Neural progenitor cell (in vitro differentiated cells): ENCODE results near the gene SMAD7. TPM values are rescaled to one million over a fixed set of nuclear protein-coding genes. Genes with fewer than 3 reads are reported as not detected.

Source experiments
- DNase-seq: peaks from one replicate; pipeline ENCODE4 v3.0.0-alpha.2; 2016; ENCODE audit warnings: low spot score
- H2AFZ ChIP-seq: fragments of 200-600 bp; sonication (generic); replicated peaks from 2 replicates; pipeline ENCODE4 v1.6.1; 2016; ENCODE audit warnings: antibody characterized with exemption
- H3F3A ChIP-seq: fragments of 200-600 bp; sonication (generic); 2 replicates; pipeline ENCODE4 v1.6.1; 2016; ENCODE audit warnings: antibody characterized with exemption, low read depth
- H3K27ac ChIP-seq: fragments of 200-600 bp; sonication (generic); 2 replicates; pipeline ENCODE4 v1.5.1; 2016; ENCODE audit warnings: mild to moderate bottlenecking
- H3K27me3 ChIP-seq: fragments of 200-600 bp; sonication (generic); 2 replicates; pipeline ENCODE4 v1.6.1; 2016; ENCODE audit warnings: mild to moderate bottlenecking, moderate library complexity
- H3K36me3 ChIP-seq: fragments of 200-600 bp; sonication (generic); 2 replicates; pipeline ENCODE4 v1.5.1; 2016
- H3K4me1 ChIP-seq: fragments of 200-600 bp; sonication (generic); 2 replicates; pipeline ENCODE4 v1.6.1; 2016; ENCODE audit warnings: mixed run types
- H3K4me2 ChIP-seq: fragments of 200-600 bp; sonication (generic); 2 replicates; pipeline ENCODE4 v1.6.1; 2016
- H3K4me3 ChIP-seq: fragments of 200-600 bp; sonication (generic); 2 replicates; pipeline ENCODE4 v1.5.1; 2016
- H3K79me2 ChIP-seq: fragments of 200-600 bp; sonication (generic); 2 replicates; pipeline ENCODE4 v1.6.1; 2016; ENCODE audit warnings: low read depth
- H3K9ac ChIP-seq: fragments of 200-600 bp; sonication (generic); 2 replicates; pipeline ENCODE4 v1.6.1; 2016
- H3K9me3 ChIP-seq: fragments of 200-600 bp; sonication (generic); 2 replicates; pipeline ENCODE4 v1.5.1; 2016; ENCODE audit warnings: low read depth
- H4K20me1 ChIP-seq: fragments of 200-600 bp; sonication (generic); 2 replicates; pipeline ENCODE4 v1.6.1; 2016; ENCODE audit warnings: low read depth
- H3K27ac Mint-ChIP-seq: 3 replicates; pipeline ENCODE4 v1.8.0; 2021; ENCODE audit warnings: mixed read lengths
- H3K27me3 Mint-ChIP-seq: 2 replicates; pipeline ENCODE4 v1.8.0; 2022; ENCODE audit warnings: low read depth, mild to moderate bottlenecking, inconsistent platforms, moderate library complexity, mixed read lengths; ENCODE audit not compliant: insufficient read depth
- H3K36me3 Mint-ChIP-seq: 3 replicates; pipeline ENCODE4 v1.8.0; 2021; ENCODE audit warnings: mixed read lengths
- H3K4me1 Mint-ChIP-seq: 3 replicates; pipeline ENCODE4 v1.8.0; 2021; ENCODE audit warnings: mixed read lengths
- H3K4me3 Mint-ChIP-seq: 3 replicates; pipeline ENCODE4 v1.8.0; 2021; ENCODE audit warnings: mild to moderate bottlenecking, moderate library complexity, mixed read lengths
- H3K9me3 Mint-ChIP-seq: 3 replicates; pipeline ENCODE4 v1.8.0; 2020; ENCODE audit warnings: mixed read lengths
- CTCF ChIP-seq: fragments of 200-600 bp; sonication (generic); IDR thresholded peaks from 2 replicates; pipeline ENCODE4 v1.5.1; 2017; ENCODE audit warnings: antibody characterized with exemption, mild to moderate bottlenecking
- EZH2 ChIP-seq: fragments of 200-600 bp; sonication (generic); IDR thresholded peaks from 2 replicates; pipeline ENCODE4 v1.6.1; 2017; ENCODE audit warnings: antibody characterized with exemption, mild to moderate bottlenecking, moderate library complexity
- EZH2phosphoT487 ChIP-seq: fragments of 200-600 bp; sonication (generic); IDR thresholded peaks from 2 replicates; pipeline ENCODE4 v1.6.1; 2017; ENCODE audit warnings: antibody characterized with exemption
- total RNA-seq: library from RNA; depleted of rRNA; stranded (reverse); fragments of >200 nt; gene quantifications from 2 replicates; pipeline ENCODE4 v1.2.3, GENCODE V29; 2015; ENCODE audit warnings: low replicate concordance

The SMAD7 gene
- total RNA-seq, 1 donor from 2014 or later = 1.1 TPM

GRCh38 chr18:48927286-48928080 lies 23.3 kb downstream of the SMAD7 start:
- no peak overlapping the region for H3K4me2 ChIP-seq
- no peaks in the 10 kb centered on the region for H3K36me3 ChIP-seq
- peaks cover 82% of the 10 kb centered on the region for H3K4me1 Mint-ChIP-seq
- H3K4me1 ChIP-seq = peaks cover 43% of the 10 kb centered on the region
- H3K27ac Mint-ChIP-seq = peak overlapping the region; percentile 57
- peaks cover 2% of the 10 kb centered on the region for H3K27me3 Mint-ChIP-seq
- no peaks in the 10 kb centered on the region for H3K9me3 Mint-ChIP-seq
- H3K4me3 Mint-ChIP-seq = peak overlapping the region; percentile 19
- H3F3A ChIP-seq = no peaks in the 10 kb centered on the region
- H3K4me3 ChIP-seq = no peak overlapping the region
- H2AFZ ChIP-seq = no peak overlapping the region
- H3K9me3 ChIP-seq = no peaks in the 10 kb centered on the region
- no peaks in the 10 kb centered on the region for H3K79me2 ChIP-seq
- H3K27ac ChIP-seq = no peak overlapping the region
- TF ChIP-seq CTCF (no peak), EZH2 (no peak), EZH2phosphoT487 (no peak)
- H3K9ac ChIP-seq = no peak overlapping the region
- H3K27me3 ChIP-seq = no peaks in the 10 kb centered on the region
- H4K20me1 ChIP-seq = no peaks in the 10 kb centered on the region
- DNase-seq = no peak
- peaks cover 10% of the 10 kb centered on the region for H3K36me3 Mint-ChIP-seq

- Histone ChIP-seq H3K4me3 (no peak overlapping the region), H3K9ac (no peak overlapping the region), H3K79me2 (no peaks in the 10 kb centered on the region), H3K9me3 (no peaks in the 10 kb centered on the region), H2AFZ (no peak overlapping the region), H3K27me3 (no peaks in the 10 kb centered on the region), H3K27ac (no peak overlapping the region), H3K36me3 (no peaks in the 10 kb centered on the region), H3K4me2 (no peak overlapping the region), H4K20me1 (no peaks in the 10 kb centered on the region), H3K4me1 (peaks cover 45% of the 10 kb centered on the region), H3F3A (no peaks in the 10 kb centered on the region)
- Mint-ChIP-seq H3K27me3 (peaks cover 2% of the 10 kb centered on the region), H3K27ac (no peak overlapping the region), H3K4me3 (no peak overlapping the region), H3K36me3 (peaks cover 14% of the 10 kb centered on the region), H3K4me1 (peaks cover 77% of the 10 kb centered on the region), H3K9me3 (no peaks in the 10 kb centered on the region)
- no peak for TF ChIP-seq CTCF
- TF ChIP-seq EZH2phosphoT487 = no peak
- no peak for TF ChIP-seq EZH2
- DNase-seq = no peak
These were observed 24.3 kb downstream of the SMAD7 start for GRCh38 chr18:48926420-48926857.

- TF ChIP-seq EZH2 (no peak), EZH2phosphoT487 (no peak), CTCF (no peak)
- Histone ChIP-seq H3K4me1 (peaks cover 42% of the 10 kb centered on the region), H3K9me3 (no peaks in the 10 kb centered on the region), H3K27me3 (no peaks in the 10 kb centered on the region), H3K4me3 (no peak overlapping the region), H3K36me3 (no peaks in the 10 kb centered on the region), H3K27ac (no peak overlapping the region), H4K20me1 (no peaks in the 10 kb centered on the region), H3K9ac (no peak overlapping the region), H3F3A (no peaks in the 10 kb centered on the region), H3K79me2 (no peaks in the 10 kb centered on the region), H3K4me2 (no peak overlapping the region), H2AFZ (no peak overlapping the region)
- no peak for DNase-seq
- Mint-ChIP-seq H3K27me3 (peaks cover 2% of the 10 kb centered on the region), H3K9me3 (no peaks in the 10 kb centered on the region), H3K4me1 (peaks cover 74% of the 10 kb centered on the region), H3K36me3 (peaks cover 17% of the 10 kb centered on the region), H3K4me3 (no peak overlapping the region), H3K27ac (peak overlapping the region; percentile 76)
These were observed 25.3 kb downstream of the SMAD7 start for GRCh38 chr18:48925491-48925780.
